ENCODE results near the gene WDR77. TPM values are rescaled to one million over a fixed set of nuclear protein-coding genes. Genes with fewer than 3 reads are reported as not detected.

Gene WDR77
- total RNA-seq, 4 donors from 2014 or later: 8.8 to 18.5 (median 12.7) TPM

GRCh38 chr1:111446967-111447892 lies 1.8 kb downstream of the WDR77 start:
- WGBS, 2 donors: 56 to 59% methylated on average over 4 of the region's 4 CpGs
- H3K4me3 ChIP-seq (ENCODE audit: low read depth, poor library complexity, severe bottlenecking): no peak overlapping the region
- DNase-seq (ENCODE audit: low spot score in 2 of 2): no peak
- no peak for TF ChIP-seq POLR2A (IDR thresholded peaks at IDR 0.05)
- intact Hi-C loops (cut with DNase I; ENCODE audit: low total_unique reads): no loop called here

GRCh38 chr1:111446546-111446945 lies 2.5 kb downstream of the WDR77 start:
- TF ChIP-seq POLR2A (IDR thresholded peaks at IDR 0.05) (no peak), CTCF (IDR thresholded peaks at IDR 0.05) (no peak)
- no peak for DNase-seq (ENCODE audit: low spot score in 2 of 2)
- intact Hi-C loops (cut with DNase I; ENCODE audit: low total_unique reads): no loop called here
- WGBS, 2 donors: 89% methylated on average over 4 of the region's 4 CpGs
- H3K4me3 ChIP-seq (ENCODE audit: low read depth, poor library complexity, severe bottlenecking): no peak overlapping the region

GRCh38 chr1:111444031-111444430 lies 5.0 kb downstream of the WDR77 start:
- DNase-seq (ENCODE audit: low spot score in 2 of 2): no peak
- WGBS, 2 donors: 69 to 96% methylated on average over 3 of the region's 3 CpGs
- no peak overlapping the region for H3K4me3 ChIP-seq (ENCODE audit: low read depth, poor library complexity, severe bottlenecking)
- TF ChIP-seq CTCF (IDR thresholded peaks at IDR 0.05) (no peak), POLR2A (IDR thresholded peaks at IDR 0.05) (no peak)
- intact Hi-C loops (cut with DNase I; ENCODE audit: low total_unique reads): no loop called here

- intact Hi-C loops (cut with DNase I; ENCODE audit: low total_unique reads): no loop called here
- no peak for TF ChIP-seq CTCF (IDR thresholded peaks at IDR 0.05)
- no peak for TF ChIP-seq POLR2A (IDR thresholded peaks at IDR 0.05)
- no peak for DNase-seq (ENCODE audit: low spot score in 2 of 2)
- 83 to 86% methylated on average over 4 of the region's 4 CpGs for WGBS, 2 donors
- no peak overlapping the region for H3K4me3 ChIP-seq (ENCODE audit: low read depth, poor library complexity, severe bottlenecking)
These were observed 6.6 kb downstream of the WDR77 start for GRCh38 chr1:111442457-111442856.

GRCh38 chr1:111441573-111442192 lies 7.4 kb downstream of the WDR77 start:
- WGBS, 2 donors: 76 to 82% methylated on average over 9 of the region's 9 CpGs
- intact Hi-C loops (cut with DNase I; ENCODE audit: low total_unique reads): no loop called here
- DNase-seq (ENCODE audit: low spot score in 2 of 2): no peak

More at GRCh38 chr1:111441573-111442192, 7.4 kb downstream of the WDR77 start:
- no peak for TF ChIP-seq POLR2A (IDR thresholded peaks at IDR 0.05)
- no peak for TF ChIP-seq CTCF (IDR thresholded peaks at IDR 0.05)
- H3K4me3 ChIP-seq (ENCODE audit: low read depth, poor library complexity, severe bottlenecking): no peak overlapping the region

Measured in lower leg skin (tissue), 4 donors.